IPS-NIHi7 (cell line): Measurements from ENCODE around the gene ANGPTL2.

Source experiments
- DNase-seq: peaks from one replicate; pipeline ENCODE4 v3.0.0; 2012; ENCODE audit warnings: mixed read lengths; ENCODE audit errors: extremely low spot score

ANGPTL2 gene

GRCh38 chr9:127050591-127051001 is 71.8 kb downstream of the ANGPTL2 start:
- no peak for DNase-seq

- DNase-seq, result no peak
Observed at GRCh38 chr9:127050152-127050551, 72.3 kb downstream of the ANGPTL2 start.

- no peak for DNase-seq
Observed at GRCh38 chr9:127049581-127049980, 72.9 kb downstream of the ANGPTL2 start.

GRCh38 chr9:127049044-127049443 is 73.4 kb downstream of the ANGPTL2 start:
- DNase-seq, result no peak

- DNase-seq, result no peak
Observed at GRCh38 chr9:127047971-127048370, 74.5 kb downstream of the ANGPTL2 start.

GRCh38 chr9:127045148-127045547 is 77.3 kb downstream of the ANGPTL2 start:
- no peak for DNase-seq

GRCh38 chr9:127039492-127039891 is 82.9 kb downstream of the ANGPTL2 start:
- no peak for DNase-seq

GRCh38 chr9:127038531-127038930 is 83.9 kb downstream of the ANGPTL2 start:
- no peak for DNase-seq
